HepG2 (cell line): Measurements from ENCODE around the gene CDH23. TPM values are rescaled to one million over a fixed set of nuclear protein-coding genes. Genes with fewer than 3 reads are reported as not detected.

Experiments
- ATAC-seq: fragments of 200-7000 bp; cut with Tn5 transposase; 3 replicates; pipeline ENCODE4 v1.9.1; 2020; ENCODE audit warnings: mild to moderate bottlenecking, moderate library complexity
- BruUV-seq: library from RNA; stranded (reverse); fragments of 400-500 nt; replicated peaks from 2 replicates; lab custom pipeline; 2021; lab: Mats Ljungman, UMichigan
- CTCF ChIA-PET: fragments of 300-600 bp; formaldehyde crosslinking; extraction: SDS; loops from one replicate; lab custom pipeline; 2021; ENCODE audit warnings: low total read pairs, inconsistent platforms, low intra/inter-chr PET ratio; lab: Yijun Ruan, JAX
- POLR2A ChIA-PET: fragments of 350-600 bp; sonication (Branson Sonifier 250); formaldehyde crosslinking; loops from one replicate; lab custom pipeline; 2020; ENCODE audit warnings: antibody characterized with exemption, inconsistent platforms; lab: Yijun Ruan, JAX
- DNase-seq: peaks from one replicate; pipeline ENCODE4 v3.0.0-alpha.2; 2015; ENCODE audit warnings: low spot score
- FAIRE-seq: peaks from 3 replicates; lab custom pipeline; 2011; peaks lifted over from hg19 to GRCh38; lab: Jason Lieb, UNC
- H2AFZ ChIP-seq: one replicate; pipeline ENCODE4 v1.6.1; 2011; ENCODE audit warnings: low read length, inconsistent platforms
- H3K27ac ChIP-seq: fragments of 300-600 bp; 3 replicates; pipeline ENCODE4 v1.8.0; 2011; ENCODE audit warnings: mixed run types, mild to moderate bottlenecking, mixed read lengths, low read length, inconsistent platforms; ENCODE audit not compliant: insufficient read depth; ENCODE audit errors: extremely low read length
- H3K27me3 ChIP-seq, 2 experiments: fragments of 200-600 bp in 1 of 2; 2 replicates in 1 of 2; 3 replicates in 1 of 2; pipeline versions ENCODE4 v1.6.0 to v1.8.0; 2011; ENCODE audit warnings: low read length in 2 of 2, mild to moderate bottlenecking in 2 of 2, moderate library complexity in 2 of 2, inconsistent platforms in 1 of 2; ENCODE audit not compliant: insufficient read depth in 2 of 2, control insufficient read depth in 1 of 2
- H3K36me3 ChIP-seq, 2 experiments: fragments of 200-600 bp in 1 of 2; replicated peaks in 1 of 2; 2 replicates in 1 of 2; 3 replicates in 1 of 2; pipeline versions ENCODE4 v1.5.1 to v1.8.0; 2011; ENCODE audit warnings: low read length in 2 of 2, inconsistent platforms in 1 of 2; ENCODE audit not compliant: insufficient read depth in 2 of 2, control insufficient read depth in 1 of 2
- H3K4me1 ChIP-seq: 2 replicates; pipeline ENCODE4 v1.5.1; 2012; ENCODE audit warnings: low read length, inconsistent platforms; ENCODE audit not compliant: insufficient read depth
- H3K4me2 ChIP-seq: 2 replicates; pipeline ENCODE4 v1.6.0; 2011; ENCODE audit warnings: low read depth, low read length, inconsistent platforms
- H3K4me3 ChIP-seq, 3 experiments: fragments of 200-600 bp in 1 of 3; sonication (generic), shearing (Covaris generic) in 1 of 3; replicated peaks in 1 of 3; 2 replicates each; pipeline ENCODE4 v1.5.1; 2011 to 2016; ENCODE audit warnings: low read length in 3 of 3, inconsistent platforms in 2 of 3, low read depth in 2 of 3, mild to moderate bottlenecking in 2 of 3, control low read depth in 1 of 3, mixed read lengths in 1 of 3; ENCODE audit not compliant: insufficient read depth in 1 of 3
- H3K79me2 ChIP-seq: one replicate; pipeline ENCODE4 v1.6.1; 2011; ENCODE audit warnings: low read length, inconsistent platforms; ENCODE audit not compliant: insufficient read depth
- H3K9ac ChIP-seq: 2 replicates; pipeline ENCODE4 v1.6.0; 2011; ENCODE audit warnings: mild to moderate bottlenecking, low read depth, low read length, inconsistent platforms; ENCODE audit not compliant: insufficient read depth
- H3K9me3 ChIP-seq: 2 replicates; pipeline ENCODE4 v1.5.1; 2012; ENCODE audit warnings: mild to moderate bottlenecking, low read length
- H4K20me1 ChIP-seq: 2 replicates; pipeline ENCODE4 v1.6.0; 2011; ENCODE audit warnings: inconsistent platforms, mild to moderate bottlenecking, low read length, moderate library complexity; ENCODE audit not compliant: insufficient read depth
- TBX3 ChIP-seq: fragments of 450-650 bp; IDR thresholded peaks from 2 replicates; pipeline ENCODE4 v1.6.1; 2017; ENCODE audit warnings: antibody characterized with exemption, mild to moderate bottlenecking, inconsistent platforms, borderline replicate concordance
- ZNF687 ChIP-seq: sonication (generic); formaldehyde crosslinking; IDR thresholded peaks from 2 replicates; pipeline ENCODE4 v1.5.1; 2020; ENCODE audit warnings: mild to moderate bottlenecking, missing genetic modification reagents, moderate library complexity
- WGBS: methylation state at CpG from one replicate; pipeline ENCODE4 v1.1.6; 2017; ENCODE audit warnings: low lambda C conversion rate; 5-methylcytosine and 5-hydroxymethylcytosine counted together
- in situ Hi-C: cut with HindIII; loops from 2 replicates; pipeline ENCODE4 v1.10.0; 2017; ENCODE audit warnings: low pct_unique_long_range_greater_than_20kb; ENCODE audit not compliant: extremely low pct_ligation_motif_present
- intact Hi-C: fragments of 100-400 bp; cut with micrococcal nuclease; formaldehyde crosslinking; loops from one replicate; pipeline ENCODE4 v1.10.0; 2022; ENCODE audit not compliant: unreplicated experiment
- polyA plus RNA-seq, 8 experiments: library from polyadenylated mRNA; depleted of rRNA in 3 of 8; stranded (reverse) in 7 of 8; unstranded in 1 of 8; fragments of >200 nt; fragmentation: Illumina TruSeq in 4 of 8; extraction: Trizol in 4 of 8; gene quantifications; 2 replicates each; pipeline versions ENCODE4 v1.2.1 to v1.2.3, GENCODE V29; 2011 to 2016; ENCODE audit warnings: low read depth in 4 of 8, missing spikeins in 1 of 8, mixed read lengths in 1 of 8; ENCODE audit not compliant: insufficient read depth in 1 of 8
- total RNA-seq, 5 experiments: library from RNA; depleted of rRNA; stranded (reverse); fragments of >200 nt; fragmentation: Illumina TruSeq; extraction: Trizol; gene quantifications; 2 replicates each; pipeline ENCODE4 v1.2.3, GENCODE V29; 2016; ENCODE audit warnings: low read depth in 1 of 5

Gene CDH23
- total and polyA plus RNA-seq, 2 of the 13 experiments (the other 11 are each of a cell fraction or from before 2014, with no cell fraction given): 0.13 TPM; not detected in 1

- in situ Hi-C loops (no loop called here), intact Hi-C loops (no loop called here)
- no peaks in the 10 kb centered on the region for H3K9me3 ChIP-seq
- no peaks in the 10 kb centered on the region for H3K79me2 ChIP-seq
- ChIA-PET POLR2A (no interaction called here), CTCF (no interaction called here)
- no peaks in the 10 kb centered on the region for H4K20me1 ChIP-seq
- no peak overlapping the region for H2AFZ ChIP-seq
- ATAC-seq: peak; percentile 37
- no peak for DNase-seq
- peaks cover 58% of the 10 kb centered on the region for H3K4me1 ChIP-seq
- BruUV-seq: no TSS peak
- no peak overlapping the region for H3K9ac ChIP-seq
- TF ChIP-seq TBX3 (no peak), ZNF687 (CRISPR knock-in tag) (peak; percentile 2; the same call in 1 of the 2 replicates)
- TF ChIP-seq, all 625 proteins: peak for 1
- 26% methylated on average over 4 of the region's 8 CpGs for WGBS
- Histone ChIP-seq H3K4me3 (0 out of 6 replicates have a peak overlapping the region, but pooled peaks of 1 of the 3 experiments have one; percentile 11), H3K27me3 (peaks cover 3 to 36% of the 10 kb centered on the region in 2 experiments; a peak in 3 of 5 replicates), H3K27ac (no peak overlapping the region), H3K36me3 (no peaks in the 10 kb centered on the region), H3K4me2 (peak overlapping the region; percentile 53)
- FAIRE-seq: no peak
Observed at GRCh38 chr10:71752391-71753090, 355.8 kb downstream of the CDH23 start.
